ENCODE results near the gene BIRC7.

Gene BIRC7

DNA sequence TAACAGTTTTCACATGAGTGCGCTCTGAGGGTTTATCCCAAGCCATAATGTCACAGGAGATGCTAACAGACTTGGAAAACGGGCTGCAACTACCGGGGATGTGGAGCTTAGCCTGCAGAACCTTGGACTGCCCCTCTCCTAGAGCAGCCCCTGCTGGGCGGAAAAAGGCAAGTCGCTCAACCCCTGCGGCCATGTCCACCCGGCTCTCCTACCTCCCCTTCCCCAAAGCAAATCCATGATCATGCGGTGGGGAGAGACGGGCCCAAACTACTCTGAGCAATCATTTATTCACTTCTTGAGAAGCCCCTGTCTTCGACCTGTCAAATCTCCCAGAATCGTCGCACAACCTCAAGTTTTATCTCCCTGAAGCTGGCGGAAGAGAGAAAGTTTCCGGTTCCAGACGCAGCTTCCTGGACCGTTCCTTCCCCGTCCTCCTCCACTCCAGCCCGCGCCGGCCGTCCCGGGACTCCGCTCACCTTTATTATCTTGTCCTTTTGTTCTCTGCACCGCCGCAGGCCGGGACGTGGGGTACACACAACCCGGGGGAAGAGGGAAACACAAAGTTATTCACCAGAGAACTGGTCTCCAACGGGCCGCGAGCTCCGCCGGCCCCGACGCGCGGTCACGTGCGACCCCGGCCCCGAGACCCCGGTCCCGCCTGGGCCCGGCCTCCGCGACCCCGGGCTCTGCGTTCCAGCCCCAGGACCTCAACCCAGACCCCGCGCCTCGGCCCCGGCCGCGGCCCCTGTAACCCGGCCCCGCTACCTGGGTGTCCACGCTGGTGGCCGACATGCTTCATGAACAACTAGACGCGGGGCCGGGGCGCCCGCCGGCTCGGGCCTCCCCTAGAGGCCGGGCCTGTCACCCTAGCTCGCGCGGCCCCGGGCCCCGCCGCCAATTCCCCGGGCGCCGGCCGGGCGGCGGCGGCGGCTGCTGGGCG is 20.3 kb upstream of the BIRC7 start:
- no peak for DNase-seq
- intact Hi-C loops (cut with DNase I; ENCODE audit: low total_unique reads): no loop called here

DNA sequence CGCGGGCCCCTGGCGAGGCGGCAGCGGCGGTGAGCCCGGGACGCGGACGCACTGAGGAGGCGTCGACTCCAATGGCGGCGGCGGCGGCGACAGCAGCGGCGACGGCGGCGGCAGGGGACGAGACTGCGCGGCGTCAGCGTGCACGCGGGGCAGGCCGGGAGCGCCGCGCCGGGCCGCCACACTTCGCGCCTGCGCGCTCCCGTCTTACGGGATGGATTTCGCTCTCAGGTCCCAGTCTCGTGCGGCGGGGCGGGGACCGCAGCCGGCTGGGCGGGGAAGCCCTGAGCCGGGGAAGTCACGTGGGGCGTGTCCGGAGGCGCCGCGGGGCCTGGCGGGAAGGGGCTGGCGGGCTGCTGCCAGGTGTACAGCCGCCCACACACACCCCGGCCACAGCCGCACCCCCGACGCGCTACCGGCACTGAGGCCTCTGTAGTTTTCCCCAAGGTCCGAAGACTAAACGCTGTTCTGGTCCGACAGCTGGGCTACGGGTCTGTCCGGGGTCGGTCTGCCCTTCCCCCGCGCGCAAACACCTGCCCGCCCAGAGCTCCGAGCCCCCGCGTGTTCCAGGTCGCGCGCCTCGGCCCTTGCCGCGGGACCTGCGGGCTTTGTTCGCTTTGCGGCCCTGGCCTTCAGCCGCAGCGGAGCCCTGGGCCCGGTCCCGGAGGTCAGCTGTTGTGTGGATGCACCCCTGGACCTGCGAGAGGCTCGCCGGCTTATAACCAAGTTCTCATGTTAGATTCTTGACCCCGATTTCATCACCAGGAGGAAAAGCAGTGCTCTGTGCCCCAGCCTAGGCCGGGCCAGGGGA is 19.5 kb upstream of the BIRC7 start, which contains the start of gene YTHDF1:
YTHDF1 (minus strand) TSS at position 91 of the 808 bp plus-strand sequence. CDS start 239 bp downstream, outside the sequence.
- peaks cover 0 to 50% (median 31%) of the 10 kb centered on the region in 4 donors for H3K4me1 ChIP-seq
- H3K27me3 ChIP-seq: peaks cover 0 to 23% of the 10 kb centered on the region in 2 donors
- peak within 1 kb of the TSS; percentile 79 to 81 for H3K27ac ChIP-seq
- no peaks in the 10 kb centered on the region for H3K9me3 ChIP-seq
- DNase-seq: peak; percentile 95 to 98
- TF ChIP-seq, protein P1, sequence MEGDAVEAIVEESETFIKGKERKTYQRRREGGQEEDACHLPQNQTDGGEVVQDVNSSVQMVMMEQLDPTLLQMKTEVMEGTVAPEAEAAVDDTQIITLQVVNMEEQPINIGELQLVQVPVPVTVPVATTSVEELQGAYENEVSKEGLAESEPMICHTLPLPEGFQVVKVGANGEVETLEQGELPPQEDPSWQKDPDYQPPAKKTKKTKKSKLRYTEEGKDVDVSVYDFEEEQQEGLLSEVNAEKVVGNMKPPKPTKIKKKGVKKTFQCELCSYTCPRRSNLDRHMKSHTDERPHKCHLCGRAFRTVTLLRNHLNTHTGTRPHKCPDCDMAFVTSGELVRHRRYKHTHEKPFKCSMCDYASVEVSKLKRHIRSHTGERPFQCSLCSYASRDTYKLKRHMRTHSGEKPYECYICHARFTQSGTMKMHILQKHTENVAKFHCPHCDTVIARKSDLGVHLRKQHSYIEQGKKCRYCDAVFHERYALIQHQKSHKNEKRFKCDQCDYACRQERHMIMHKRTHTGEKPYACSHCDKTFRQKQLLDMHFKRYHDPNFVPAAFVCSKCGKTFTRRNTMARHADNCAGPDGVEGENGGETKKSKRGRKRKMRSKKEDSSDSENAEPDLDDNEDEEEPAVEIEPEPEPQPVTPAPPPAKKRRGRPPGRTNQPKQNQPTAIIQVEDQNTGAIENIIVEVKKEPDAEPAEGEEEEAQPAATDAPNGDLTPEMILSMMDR (IDR thresholded peaks at IDR 0.05): no peak
- intact Hi-C loops (cut with DNase I; ENCODE audit: low total_unique reads): no loop called here
- H3K4me3 ChIP-seq: peak within 1 kb of the TSS; percentile 95 to 98
- peaks cover 0 to 33% (median 19%) of the 10 kb centered on the region in 3 donors for H3K36me3 ChIP-seq

More for the DNA sequence above, 20.3 kb upstream of the BIRC7 start:
- H3K9me3 ChIP-seq: no peaks in the 10 kb centered on the region
- H3K36me3 ChIP-seq: peaks cover 0 to 41% (median 26%) of the 10 kb centered on the region in 3 donors
- peaks cover 0 to 53% (median 34%) of the 10 kb centered on the region in 4 donors for H3K4me1 ChIP-seq
- TF ChIP-seq, protein P1 (IDR thresholded peaks at IDR 0.05): peak in 1 of 2 experiments; percentile 18
- H3K4me3 ChIP-seq: peak overlapping the region; percentile 95 to 98
- H3K27me3 ChIP-seq: peaks cover 0 to 14% of the 10 kb centered on the region in 2 donors
- H3K27ac ChIP-seq: peak overlapping the region; percentile 77 to 81

DNA sequence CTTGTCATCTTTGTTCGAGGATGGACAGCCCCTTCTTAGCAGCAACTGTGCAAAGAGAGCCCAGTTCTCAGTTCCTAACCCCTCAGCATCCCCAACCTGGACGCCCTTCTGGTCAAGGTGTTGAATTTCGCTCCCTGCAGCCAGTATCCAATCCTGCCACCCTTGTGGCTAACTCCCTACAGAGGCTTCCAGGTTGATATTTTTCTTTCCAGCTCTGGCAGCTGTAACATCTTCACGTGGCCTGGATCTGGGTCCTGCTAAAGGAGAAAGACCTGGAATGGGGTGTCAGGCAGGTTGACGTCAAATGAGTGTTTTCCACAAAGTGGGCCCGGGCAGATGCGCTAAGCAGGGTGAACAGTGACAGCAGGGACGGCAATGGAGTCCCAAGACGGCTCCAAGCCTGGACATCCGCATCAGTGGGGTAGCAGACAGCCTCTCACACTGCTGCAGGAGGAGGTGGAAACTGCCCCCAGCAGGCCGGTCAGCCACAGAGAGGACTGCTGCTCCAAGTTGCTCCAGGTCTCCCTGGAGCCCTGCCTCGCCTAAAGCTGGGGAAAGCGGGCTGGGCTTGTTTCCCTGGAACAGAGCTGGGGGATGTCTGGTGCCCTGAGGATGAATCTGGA is 18.7 kb upstream of the BIRC7 start:
- Histone ChIP-seq H3K27me3 (peaks cover 0 to 29% of the 10 kb centered on the region in 2 donors), H3K4me1 (peaks cover 0 to 42% (median 30%) of the 10 kb centered on the region in 4 donors), H3K36me3 (peaks cover 0 to 26% (median 11%) of the 10 kb centered on the region in 3 donors), H3K27ac (peak overlapping the region; percentile 77 to 79), H3K9me3 (no peaks in the 10 kb centered on the region), H3K4me3 (peak overlapping the region; percentile 95 to 98)
- intact Hi-C loops (cut with DNase I; ENCODE audit: low total_unique reads): no loop called here
- no peak for DNase-seq
- TF ChIP-seq, protein P1 (IDR thresholded peaks at IDR 0.05): no peak

DNA sequence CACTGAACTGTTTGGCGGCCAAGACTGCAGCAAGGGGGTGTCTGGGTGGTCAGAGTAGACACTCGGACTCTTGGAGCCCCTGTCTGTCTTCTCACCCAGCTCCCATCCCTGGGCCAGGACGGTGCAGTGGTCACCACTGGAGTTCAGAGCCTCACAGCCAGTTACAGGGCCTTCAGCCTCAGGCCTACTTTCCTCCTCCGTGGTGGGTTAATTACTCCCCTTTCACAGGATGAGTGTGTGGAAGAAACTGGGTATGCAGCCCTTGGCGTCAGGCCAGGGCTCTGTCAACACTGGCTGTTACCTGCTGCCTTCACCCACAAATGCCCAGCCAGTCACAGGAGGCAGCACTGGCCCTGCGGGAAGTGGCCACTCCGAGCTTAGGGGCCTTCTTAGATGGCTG is 18.0 kb upstream of the BIRC7 start:
- no peak for DNase-seq
- peaks cover 0 to 36% of the 10 kb centered on the region in 2 donors for H3K27me3 ChIP-seq
- H3K4me1 ChIP-seq: peaks cover 0 to 35% (median 24%) of the 10 kb centered on the region in 4 donors
- H3K36me3 ChIP-seq: peaks cover 0 to 18% (median 4%) of the 10 kb centered on the region in 3 donors
- intact Hi-C loops (cut with DNase I; ENCODE audit: low total_unique reads): no loop called here
- no peak overlapping the region for H3K4me3 ChIP-seq
- H3K9me3 ChIP-seq: no peaks in the 10 kb centered on the region
- TF ChIP-seq, protein P1 (IDR thresholded peaks at IDR 0.05): no peak
- no peak overlapping the region for H3K27ac ChIP-seq
